ENCODE results near the gene PDZD2. TPM values are rescaled to one million over a fixed set of nuclear protein-coding genes. Genes with fewer than 3 reads are reported as not detected.

Gene PDZD2
- total RNA-seq, 1 experiment from 2014 or later = not detected

DNA sequence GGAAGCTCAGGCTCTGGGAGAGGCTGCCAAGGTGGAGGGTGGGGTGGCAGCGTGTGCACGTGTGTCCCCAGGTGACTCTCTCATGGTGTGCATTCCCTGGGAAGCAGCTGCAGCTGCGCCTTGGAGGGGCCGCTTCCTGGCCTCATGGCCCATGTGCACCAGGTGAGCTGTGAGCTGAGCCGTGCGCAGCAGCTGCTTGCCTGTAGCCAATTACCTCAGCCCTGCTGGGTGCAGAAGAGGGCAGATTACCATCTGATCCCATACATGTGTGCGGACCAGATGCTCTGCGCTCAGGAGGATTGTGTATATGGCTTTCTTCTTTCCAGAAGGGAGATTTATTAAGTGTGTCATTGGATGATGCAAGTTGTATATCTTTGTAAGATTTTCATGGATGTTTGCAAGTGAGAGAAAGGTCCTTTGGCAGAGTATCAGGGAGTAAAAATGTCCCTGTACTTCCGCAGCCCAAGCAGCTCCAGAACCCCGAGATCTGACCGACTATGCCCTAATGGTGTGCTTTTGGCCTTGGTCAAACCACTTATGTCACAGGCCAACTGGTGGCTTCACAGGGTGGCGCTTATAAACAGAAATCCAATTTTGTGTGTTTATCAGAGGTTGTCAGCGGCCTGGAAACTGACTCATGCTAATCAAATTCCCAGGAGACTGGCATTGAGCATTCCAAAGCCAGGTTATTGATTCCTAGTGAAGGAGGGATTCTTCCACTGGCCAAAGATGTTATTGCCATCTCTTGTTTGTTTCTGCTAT is 305.9 kb downstream of the PDZD2 start:
- no peak overlapping the region for H3K27ac ChIP-seq
- POLR2A ChIA-PET (ENCODE audit: unreplicated experiment) = no interaction called here

DNA sequence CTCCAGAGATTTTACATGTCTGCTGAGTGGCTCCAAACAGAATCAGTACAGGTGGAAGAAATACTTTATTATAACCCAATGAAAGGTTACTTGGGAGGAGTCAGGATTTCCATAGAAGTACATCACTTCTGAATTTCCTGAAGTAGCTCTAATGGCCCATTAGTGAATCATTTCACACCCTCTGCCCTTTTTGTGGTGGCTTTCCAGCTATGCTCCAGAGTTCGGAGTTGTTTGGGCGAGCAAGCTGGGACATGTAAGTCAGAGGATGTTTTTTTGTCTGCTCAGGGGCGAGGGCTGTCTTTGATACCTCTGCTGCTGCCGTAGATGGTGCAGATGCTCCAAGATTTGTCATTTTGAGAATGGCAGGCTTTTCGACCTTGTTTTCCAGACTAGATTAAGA is 309.1 kb downstream of the PDZD2 start:
- no peaks in the 10 kb centered on the region for H3K79me2 ChIP-seq (ENCODE audit: low read depth)
- CTCF ChIA-PET = no interaction called here
- H3K4me3 ChIP-seq = no peak overlapping the region
- H3K36me3 ChIP-seq (ENCODE audit: low read depth) = no peaks in the 10 kb centered on the region
- no peaks in the 10 kb centered on the region for H4K20me1 ChIP-seq (ENCODE audit: insufficient read depth)
- POLR2A ChIA-PET (ENCODE audit: unreplicated experiment) = interaction anchor here (0.7 kb wide), 1 partner anchor 127 kb away, joined by 7 read pairs; no protein-coding TSS in a partner anchor
- no peaks in the 10 kb centered on the region for H3K4me1 ChIP-seq (replicated peaks; ENCODE audit: insufficient read depth)
- H2AFZ ChIP-seq = no peak overlapping the region
- no peak for TF ChIP-seq EZH2 (IDR thresholded peaks at IDR 0.05; ENCODE audit: low read depth)
- TF ChIP-seq, protein P1, sequence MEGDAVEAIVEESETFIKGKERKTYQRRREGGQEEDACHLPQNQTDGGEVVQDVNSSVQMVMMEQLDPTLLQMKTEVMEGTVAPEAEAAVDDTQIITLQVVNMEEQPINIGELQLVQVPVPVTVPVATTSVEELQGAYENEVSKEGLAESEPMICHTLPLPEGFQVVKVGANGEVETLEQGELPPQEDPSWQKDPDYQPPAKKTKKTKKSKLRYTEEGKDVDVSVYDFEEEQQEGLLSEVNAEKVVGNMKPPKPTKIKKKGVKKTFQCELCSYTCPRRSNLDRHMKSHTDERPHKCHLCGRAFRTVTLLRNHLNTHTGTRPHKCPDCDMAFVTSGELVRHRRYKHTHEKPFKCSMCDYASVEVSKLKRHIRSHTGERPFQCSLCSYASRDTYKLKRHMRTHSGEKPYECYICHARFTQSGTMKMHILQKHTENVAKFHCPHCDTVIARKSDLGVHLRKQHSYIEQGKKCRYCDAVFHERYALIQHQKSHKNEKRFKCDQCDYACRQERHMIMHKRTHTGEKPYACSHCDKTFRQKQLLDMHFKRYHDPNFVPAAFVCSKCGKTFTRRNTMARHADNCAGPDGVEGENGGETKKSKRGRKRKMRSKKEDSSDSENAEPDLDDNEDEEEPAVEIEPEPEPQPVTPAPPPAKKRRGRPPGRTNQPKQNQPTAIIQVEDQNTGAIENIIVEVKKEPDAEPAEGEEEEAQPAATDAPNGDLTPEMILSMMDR (conservative IDR thresholded peaks at IDR 0.05) = no peak
- H3K9me2 ChIP-seq (ENCODE audit: insufficient read depth) = no peaks in the 10 kb centered on the region
- no peak overlapping the region for H3K4me2 ChIP-seq
- H3K27me3 ChIP-seq (ENCODE audit: insufficient read depth, low read depth) = peaks cover 91% of the 10 kb centered on the region
- no peak for DNase-seq
- no peaks in the 10 kb centered on the region for H3F3A ChIP-seq (ENCODE audit: insufficient read depth, low read depth)
- H3K9me3 ChIP-seq (ENCODE audit: insufficient read depth, low read depth) = no peaks in the 10 kb centered on the region
- H3K27ac ChIP-seq = no peak overlapping the region
- BruUV-seq (replicated peaks) = no TSS peak
- intact Hi-C loops (cut with micrococcal nuclease; ENCODE audit: unreplicated experiment) = no loop called here

More for the DNA sequence above, 305.9 kb downstream of the PDZD2 start:
- no peak for DNase-seq
- H3K4me2 ChIP-seq = no peak overlapping the region
- H2AFZ ChIP-seq = no peak overlapping the region
- H3K79me2 ChIP-seq (ENCODE audit: low read depth) = no peaks in the 10 kb centered on the region
- H3K9me3 ChIP-seq (ENCODE audit: insufficient read depth, low read depth) = no peaks in the 10 kb centered on the region
- intact Hi-C loops (cut with micrococcal nuclease; ENCODE audit: unreplicated experiment) = no loop called here
- no peaks in the 10 kb centered on the region for H3F3A ChIP-seq (ENCODE audit: insufficient read depth, low read depth)
- no peaks in the 10 kb centered on the region for H3K36me3 ChIP-seq (ENCODE audit: low read depth)
- CTCF ChIA-PET = no interaction called here
- H4K20me1 ChIP-seq (ENCODE audit: insufficient read depth) = no peaks in the 10 kb centered on the region
- no peaks in the 10 kb centered on the region for H3K4me1 ChIP-seq (replicated peaks; ENCODE audit: insufficient read depth)
- H3K27me3 ChIP-seq (ENCODE audit: insufficient read depth, low read depth) = peaks cover 83% of the 10 kb centered on the region
- TF ChIP-seq EZH2 (IDR thresholded peaks at IDR 0.05; ENCODE audit: low read depth) = no peak
- TF ChIP-seq, protein P1 (conservative IDR thresholded peaks at IDR 0.05) = no peak
- no peak overlapping the region for H3K4me3 ChIP-seq
- no TSS peak for BruUV-seq (replicated peaks)
- no peaks in the 10 kb centered on the region for H3K9me2 ChIP-seq (ENCODE audit: insufficient read depth)

DNA sequence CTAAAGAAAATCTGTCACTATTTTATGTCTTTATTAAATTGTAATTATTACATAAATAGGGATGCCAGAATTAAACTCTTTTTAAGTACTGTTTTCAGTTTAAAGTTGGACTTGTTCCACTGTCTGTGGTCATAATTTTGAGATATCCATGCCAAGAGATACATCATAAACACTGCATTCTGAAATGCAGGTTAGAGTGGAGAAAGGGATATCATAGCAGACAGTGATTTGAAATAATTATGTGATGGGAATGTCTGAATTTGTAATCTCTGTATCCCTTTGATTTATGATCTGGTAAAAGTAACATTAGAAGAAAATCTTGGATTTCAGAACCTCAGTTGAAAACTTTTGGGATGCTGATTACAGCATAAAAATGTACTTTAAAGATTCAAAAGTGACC is 313.1 kb downstream of the PDZD2 start:
- H3K36me3 ChIP-seq (ENCODE audit: low read depth) = no peaks in the 10 kb centered on the region
- BruUV-seq (replicated peaks) = no TSS peak
- H3F3A ChIP-seq (ENCODE audit: insufficient read depth, low read depth) = no peaks in the 10 kb centered on the region
- no peak overlapping the region for H3K27ac ChIP-seq
- no peaks in the 10 kb centered on the region for H4K20me1 ChIP-seq (ENCODE audit: insufficient read depth)
- TF ChIP-seq, protein P1 (conservative IDR thresholded peaks at IDR 0.05) = no peak
- TF ChIP-seq EZH2 (IDR thresholded peaks at IDR 0.05; ENCODE audit: low read depth) = no peak
- POLR2A ChIA-PET (ENCODE audit: unreplicated experiment) = no interaction called here
- no peaks in the 10 kb centered on the region for H3K9me2 ChIP-seq (ENCODE audit: insufficient read depth)
- intact Hi-C loops (cut with micrococcal nuclease; ENCODE audit: unreplicated experiment) = no loop called here
- H3K79me2 ChIP-seq (ENCODE audit: low read depth) = no peaks in the 10 kb centered on the region
- no peak overlapping the region for H3K4me3 ChIP-seq
- no peaks in the 10 kb centered on the region for H3K4me1 ChIP-seq (replicated peaks; ENCODE audit: insufficient read depth)
- peaks cover 82% of the 10 kb centered on the region for H3K27me3 ChIP-seq (ENCODE audit: insufficient read depth, low read depth)
- no peak for DNase-seq
- H2AFZ ChIP-seq = no peak overlapping the region
- no peak overlapping the region for H3K4me2 ChIP-seq
- CTCF ChIA-PET = no interaction called here
- H3K9me3 ChIP-seq (ENCODE audit: insufficient read depth, low read depth) = no peaks in the 10 kb centered on the region

Measured in PC-9 (cell line).